H1 (cell line): ENCODE data around the gene PRRC2A. TPM values are rescaled to one million over a fixed set of nuclear protein-coding genes. Genes with fewer than 3 reads are reported as not detected.

Experiments used
- CTCF ChIA-PET: fragments of 300-600 bp; sonication (Branson Sonifier 250); formaldehyde crosslinking; loops from one replicate; lab custom pipeline; 2021; ENCODE audit not compliant: partially characterized antibody; lab: Charles Lee
- POLR2A ChIA-PET: fragments of 300-600 bp; sonication (Branson Sonifier 250); formaldehyde crosslinking; loops from one replicate; lab custom pipeline; 2021; ENCODE audit warnings: inconsistent platforms; ENCODE audit not compliant: partially characterized antibody; lab: Charles Lee
- DNase-seq, 2 experiments: peaks; one replicate each; pipeline versions ENCODE4 v3.0.0 to v3.0.0-alpha.2; 2010 to 2022; ENCODE audit warnings: low spot score in 2 of 2, low read depth in 1 of 2, mixed read lengths in 1 of 2
- FAIRE-seq: peaks from 2 replicates; lab custom pipeline; 2011; peaks lifted over from hg19 to GRCh38; lab: Jason Lieb, UNC
- H2AFZ ChIP-seq: 2 replicates; pipeline ENCODE4 v1.8.1; 2012; ENCODE audit warnings: low read length, inconsistent platforms
- H2AK5ac ChIP-seq: 2 replicates; pipeline ENCODE4 v1.6.1; 2013; ENCODE audit warnings: low read depth, low read length
- H2BK120ac ChIP-seq: replicated peaks from 2 replicates; pipeline ENCODE3; 2013; ENCODE audit warnings: low read depth, low read length, inconsistent platforms
- H2BK12ac ChIP-seq: 2 replicates; pipeline ENCODE4 v1.6.1; 2013; ENCODE audit warnings: low read depth, low read length
- H2BK15ac ChIP-seq: 2 replicates; pipeline ENCODE4 v1.6.1; 2013; ENCODE audit warnings: low read length
- H2BK20ac ChIP-seq: 2 replicates; pipeline ENCODE4 v1.6.1; 2013; ENCODE audit warnings: low read length
- H2BK5ac ChIP-seq: 2 replicates; pipeline ENCODE4 v1.6.1; 2013; ENCODE audit warnings: low read depth, low read length
- H3K14ac ChIP-seq: 2 replicates; pipeline ENCODE4 v1.6.1; 2013; ENCODE audit warnings: inconsistent platforms; ENCODE audit not compliant: insufficient read length
- H3K18ac ChIP-seq: 2 replicates; pipeline ENCODE4 v1.6.1; 2013; ENCODE audit warnings: low read length; ENCODE audit errors: extremely low read depth
- H3K23ac ChIP-seq: 2 replicates; pipeline ENCODE4 v1.6.1; 2013; ENCODE audit warnings: inconsistent platforms; ENCODE audit not compliant: insufficient read length
- H3K23me2 ChIP-seq: 2 replicates; pipeline ENCODE4 v1.6.1; 2013; ENCODE audit warnings: low read depth, low read length
- H3K27ac ChIP-seq: 2 replicates; pipeline ENCODE4 v1.6.1; 2011; ENCODE audit warnings: low read depth, low read length, inconsistent platforms
- H3K27me3 ChIP-seq, 4 experiments: replicated peaks in 1 of 4; 1 replicate in 1 of 4; 2 replicates in 3 of 4; pipeline versions ENCODE4 v1.6.1 to v1.8.1; 2011 to 2013; ENCODE audit warnings: low read length in 3 of 4, mild to moderate bottlenecking in 3 of 4, inconsistent platforms in 2 of 4, mixed read lengths in 2 of 4, moderate library complexity in 1 of 4; ENCODE audit not compliant: control insufficient read depth in 3 of 4, insufficient read depth in 3 of 4; ENCODE audit errors: extremely low read depth in 1 of 4
- H3K36me3 ChIP-seq, 4 experiments: 2 replicates each; pipeline versions ENCODE4 v1.6.1 to v1.8.1; 2011 to 2013; ENCODE audit warnings: mild to moderate bottlenecking in 4 of 4, low read length in 3 of 4, moderate library complexity in 2 of 4, control low read depth in 1 of 4, inconsistent platforms in 1 of 4; ENCODE audit not compliant: insufficient read depth in 4 of 4, control insufficient read depth in 2 of 4
- H3K4ac ChIP-seq: replicated peaks from 2 replicates; pipeline ENCODE3; 2013; ENCODE audit warnings: low read length, low read depth, mixed read lengths, inconsistent platforms; ENCODE audit not compliant: insufficient read length
- H3K4me1 ChIP-seq, 4 experiments: replicated peaks in 1 of 4; 1 replicate in 1 of 4; 2 replicates in 3 of 4; pipeline versions ENCODE4 v1.6.1 to v1.8.1; 2011 to 2013; ENCODE audit warnings: low read length in 3 of 4, inconsistent platforms in 2 of 4, mixed read lengths in 1 of 4; ENCODE audit not compliant: insufficient read depth in 4 of 4, control insufficient read depth in 3 of 4
- H3K4me2 ChIP-seq, 2 experiments: 2 replicates each; pipeline versions ENCODE4 v1.6.1 to v1.8.1; 2011 to 2013; ENCODE audit warnings: low read depth in 2 of 2, low read length in 2 of 2, control low read depth in 1 of 2, inconsistent platforms in 1 of 2, mild to moderate bottlenecking in 1 of 2; ENCODE audit not compliant: insufficient read depth in 1 of 2
- H3K4me3 ChIP-seq, 4 experiments: fragments of 200-600, 300-600 bp in 1 of 4; sonication (generic), shearing (Covaris generic), sonication (Bioruptor Twin) in 1 of 4; 2 replicates each; pipeline versions ENCODE4 v1.5.1 to v1.8.1; 2011 to 2016; ENCODE audit warnings: low read length in 4 of 4, low read depth in 3 of 4, control low read depth in 2 of 4, inconsistent platforms in 2 of 4, mild to moderate bottlenecking in 2 of 4, mixed read lengths in 1 of 4, moderate library complexity in 1 of 4; ENCODE audit not compliant: insufficient read depth in 2 of 4; ENCODE audit errors: extremely low read depth in 1 of 4
- H3K56ac ChIP-seq: replicated peaks from 2 replicates; pipeline ENCODE3; 2013; ENCODE audit warnings: low read depth, mild to moderate bottlenecking, mixed read lengths, low read length, inconsistent platforms; ENCODE audit not compliant: insufficient read length
- H3K79me1 ChIP-seq: 2 replicates; pipeline ENCODE4 v1.6.1; 2013; ENCODE audit warnings: low read depth, low read length, control low read depth
- H3K79me2 ChIP-seq, 2 experiments: 2 replicates each; pipeline versions ENCODE4 v1.6.1 to v1.8.1; 2012 to 2013; ENCODE audit warnings: low read length in 2 of 2, mild to moderate bottlenecking in 2 of 2, inconsistent platforms in 1 of 2; ENCODE audit not compliant: insufficient read depth in 2 of 2, control insufficient read depth in 1 of 2
- H3K9ac ChIP-seq, 4 experiments: replicated peaks in 1 of 4; 1 replicate in 1 of 4; 2 replicates in 3 of 4; pipeline versions ENCODE4 v1.6.1 to v1.8.1; 2011 to 2013; ENCODE audit warnings: low read depth in 3 of 4, low read length in 3 of 4, control low read depth in 2 of 4, mild to moderate bottlenecking in 2 of 4, moderate library complexity in 2 of 4, inconsistent platforms in 1 of 4; ENCODE audit errors: extremely low read depth in 1 of 4
- H3K9me3 ChIP-seq, 2 experiments: 2 replicates each; pipeline versions ENCODE4 v1.6.1 to v1.8.1; 2012 to 2013; ENCODE audit warnings: mild to moderate bottlenecking in 2 of 2, moderate library complexity in 2 of 2, control low read depth in 1 of 2, inconsistent platforms in 1 of 2, low read depth in 1 of 2, low read length in 1 of 2, mixed read lengths in 1 of 2; ENCODE audit not compliant: insufficient read depth in 2 of 2
- H4K20me1 ChIP-seq, 2 experiments: replicated peaks in 1 of 2; 2 replicates each; pipeline versions ENCODE3 to v1.8.1; 2011 to 2013; ENCODE audit warnings: inconsistent platforms in 2 of 2, low read length in 2 of 2, mild to moderate bottlenecking in 1 of 2; ENCODE audit not compliant: insufficient read depth in 2 of 2, control insufficient read depth in 1 of 2
- H4K5ac ChIP-seq: 2 replicates; pipeline ENCODE4 v1.6.1; 2013; ENCODE audit warnings: low read length, low read depth, mixed read lengths, inconsistent platforms; ENCODE audit not compliant: insufficient read length
- H4K8ac ChIP-seq: 2 replicates; pipeline ENCODE4 v1.8.0; 2013; ENCODE audit warnings: mild to moderate bottlenecking, moderate library complexity, low read length, inconsistent platforms; ENCODE audit not compliant: insufficient read depth; ENCODE audit errors: extremely low read depth
- H4K91ac ChIP-seq: replicated peaks from 2 replicates; pipeline ENCODE3; 2013; ENCODE audit warnings: low read length, mixed read lengths, inconsistent platforms; ENCODE audit not compliant: insufficient read length
- BCL11A ChIP-seq, 2 experiments: IDR thresholded peaks; one replicate each; pipeline ENCODE4 v1.6.1; 2011; ENCODE audit warnings: low read depth in 2 of 2, low read length in 2 of 2, mild to moderate bottlenecking in 2 of 2
- CHD1 ChIP-seq: IDR thresholded peaks from 2 replicates; pipeline ENCODE4 v1.6.1; 2012; ENCODE audit warnings: low read depth, low read length, improper control_type of control experiment
- CREB1 ChIP-seq: IDR thresholded peaks from 2 replicates; pipeline ENCODE4 v1.6.1; 2012; ENCODE audit warnings: inconsistent platforms
- JUN ChIP-seq: IDR thresholded peaks from 2 replicates; pipeline ENCODE4 v1.6.1; 2011; ENCODE audit warnings: low read depth, mild to moderate bottlenecking, improper control_type of control experiment, low read length
- POLR2A ChIP-seq, 2 experiments: IDR thresholded peaks; 1 replicate in 1 of 2; 2 replicates in 1 of 2; pipeline ENCODE4 v1.6.1; 2011; ENCODE audit warnings: low read depth in 2 of 2, low read length in 2 of 2, mild to moderate bottlenecking in 2 of 2; ENCODE audit errors: control extremely low read depth in 1 of 2
- RBBP5 ChIP-seq: IDR thresholded peaks from 2 replicates; pipeline ENCODE4 v1.7.1; 2012; ENCODE audit warnings: low read depth, mild to moderate bottlenecking, inconsistent platforms, low read length, moderate library complexity, borderline replicate concordance
- RFX5 ChIP-seq: IDR thresholded peaks from 2 replicates; pipeline ENCODE4 v1.6.1; 2011; ENCODE audit warnings: low read depth, low read length, improper control_type of control experiment, borderline replicate concordance
- RNF2 ChIP-seq: fragments of 200-900, 300-1000 bp; sonication (generic); IDR thresholded peaks from 2 replicates; pipeline ENCODE4 v1.7.1; 2016; ENCODE audit warnings: borderline replicate concordance, low read depth, mild to moderate bottlenecking, antibody characterized with exemption, low read length; ENCODE audit not compliant: poor library complexity, severe bottlenecking; ENCODE audit errors: missing control alignments
- YY1 ChIP-seq: IDR thresholded peaks from 2 replicates; pipeline ENCODE4 v1.6.1; 2011; ENCODE audit warnings: low read depth, mild to moderate bottlenecking, low read length
- WGBS, 2 experiments: shearing (Covaris generic) in 1 of 2; methylation state at CpG; one replicate each; pipeline versions ENCODE4 v1.1.6 to v1.1.7; 2013 to 2015; ENCODE audit warnings: low lambda C conversion rate in 2 of 2, mixed read lengths in 2 of 2, inconsistent platforms in 1 of 2, low coverage in 1 of 2, missing lambda C conversion rate in 1 of 2; ENCODE audit not compliant: insufficient replicate concordance in 2 of 2, insufficient coverage in 1 of 2, insufficient read length in 1 of 2; ENCODE audit errors: extremely low coverage in 1 of 2, missing lambda C conversion rate in 1 of 2; 5-methylcytosine and 5-hydroxymethylcytosine counted together
- polyA plus RNA-seq, 7 experiments: library from polyadenylated mRNA; depleted of rRNA in 3 of 7; stranded (reverse) in 5 of 7; unstranded in 2 of 7; fragments of >200 nt in 5 of 7; fragments of 200-250 nt in 2 of 7; gene quantifications; 1 replicate in 5 of 7; 2 replicates in 1 of 7; 4 replicates in 1 of 7; pipeline versions ENCODE4 v1.2.1 to v1.2.3, GENCODE V29; 2011 to 2013; ENCODE audit warnings: missing spikeins in 2 of 7, mixed read lengths in 2 of 7
- total RNA-seq: library from RNA; stranded (reverse); fragmentation: NEBNext Ultra II Directional; extraction: Animal tissue kit (Norgen Biotek cat#: 25700); gene quantifications from 2 replicates; pipeline ENCODE4 v1.2.1, GENCODE V29; 2021
- TF ChIP-seq, protein P1 (sequence below), 3 experiments: IDR thresholded peaks; 1 replicate in 2 of 3; 2 replicates in 1 of 3; pipeline versions ENCODE4 v1.5.1 to v1.6.1; 2011; ENCODE audit warnings: low read length in 3 of 3, mild to moderate bottlenecking in 3 of 3, inconsistent platforms in 2 of 3, low read depth in 1 of 3, moderate library complexity in 1 of 3; ENCODE audit not compliant: insufficient read depth in 1 of 3; ENCODE audit errors: control extremely low read depth in 1 of 3

PRRC2A gene
- total and polyA plus RNA-seq, 2 of the 8 experiments (the other 6 are each of a cell fraction or from before 2014, with no cell fraction given), result 118 to 300 TPM

DNA sequence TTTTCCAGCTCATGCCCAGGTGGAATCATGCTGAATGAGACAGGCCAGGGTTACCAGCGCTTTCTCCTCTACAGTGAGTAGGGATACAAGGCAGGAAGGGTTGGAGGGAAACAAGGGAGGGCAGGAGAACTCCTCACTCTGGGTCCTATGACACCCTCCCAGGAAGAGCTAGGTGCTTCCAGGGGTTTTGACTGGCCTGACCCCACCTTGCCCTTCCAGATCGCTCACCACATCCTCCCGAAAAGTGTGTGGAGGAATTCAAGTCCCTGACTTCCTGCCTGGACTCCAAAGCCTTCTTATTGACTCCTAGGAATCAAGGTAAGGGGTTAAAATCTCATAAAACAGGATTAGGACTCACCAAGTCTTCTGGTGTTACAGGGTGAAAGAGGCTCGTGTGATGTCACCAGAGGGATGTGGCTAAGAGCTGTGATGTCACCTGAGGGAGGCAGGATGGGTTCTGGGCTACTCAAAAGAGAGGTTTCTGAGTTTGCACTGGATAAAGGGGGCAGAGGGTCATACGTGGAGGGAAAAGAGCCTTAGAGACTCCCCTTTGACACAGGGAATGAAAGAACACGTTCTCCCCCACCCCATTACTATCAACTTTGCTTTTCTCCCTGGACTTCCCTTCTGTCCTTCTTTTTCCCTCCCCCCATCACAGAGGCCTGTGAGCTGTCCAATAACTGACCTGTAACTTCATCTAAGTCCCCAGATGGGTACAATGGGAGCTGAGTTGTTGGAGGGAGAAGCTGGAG, 37.1 kb downstream of the PRRC2A start:
- no peak overlapping the region for H3K4me3 ChIP-seq
- H3K23me2 ChIP-seq, result peaks cover 4% of the 10 kb centered on the region
- H2BK20ac ChIP-seq, result no peak overlapping the region
- peaks cover 4 to 10% (median 7%) of the 10 kb centered on the region in 4 experiments; a peak in 5 of 8 replicates for H3K36me3 ChIP-seq
- no peak overlapping the region for H3K18ac ChIP-seq
- no peak overlapping the region for H2BK120ac ChIP-seq
- H3K56ac ChIP-seq, result no peak overlapping the region
- ChIA-PET POLR2A (interaction anchor here (1.0 to 25.5 kb wide), 8 partner anchors 6 to 127 kb away, joined by 3 to 883 read pairs (median 12); partner anchors contain the start of genes AIF1, ATP6V1G2, C6orf47 and CSNK2B), CTCF (interaction anchor here (0.6 to 3.2 kb wide), 5 partner anchors 51 to 116 kb away, joined by 3 to 9 read pairs (median 6); no protein-coding TSS in a partner anchor)
- H3K79me1 ChIP-seq, result peaks cover 9% of the 10 kb centered on the region
- H2BK15ac ChIP-seq, result no peak overlapping the region
- H2BK12ac ChIP-seq, result no peak overlapping the region
- no peak overlapping the region for H3K4ac ChIP-seq
- H3K4me2 ChIP-seq, result no peak overlapping the region
- H3K4me1 ChIP-seq, result peaks cover 0 to 7% (median 2%) of the 10 kb centered on the region in 4 experiments; a peak in 3 of 7 replicates
- no peak overlapping the region for H3K9ac ChIP-seq
- peaks cover 0 to 3% of the 10 kb centered on the region in 2 experiments for H4K20me1 ChIP-seq
- TF ChIP-seq BCL11A (IDR thresholded peaks at IDR 0.05; ENCODE audit: low read depth in 2 of 2, low read length in 2 of 2), result no peak
- TF ChIP-seq CHD1, result no peak
- no peak for TF ChIP-seq YY1
- TF ChIP-seq, protein P1, sequence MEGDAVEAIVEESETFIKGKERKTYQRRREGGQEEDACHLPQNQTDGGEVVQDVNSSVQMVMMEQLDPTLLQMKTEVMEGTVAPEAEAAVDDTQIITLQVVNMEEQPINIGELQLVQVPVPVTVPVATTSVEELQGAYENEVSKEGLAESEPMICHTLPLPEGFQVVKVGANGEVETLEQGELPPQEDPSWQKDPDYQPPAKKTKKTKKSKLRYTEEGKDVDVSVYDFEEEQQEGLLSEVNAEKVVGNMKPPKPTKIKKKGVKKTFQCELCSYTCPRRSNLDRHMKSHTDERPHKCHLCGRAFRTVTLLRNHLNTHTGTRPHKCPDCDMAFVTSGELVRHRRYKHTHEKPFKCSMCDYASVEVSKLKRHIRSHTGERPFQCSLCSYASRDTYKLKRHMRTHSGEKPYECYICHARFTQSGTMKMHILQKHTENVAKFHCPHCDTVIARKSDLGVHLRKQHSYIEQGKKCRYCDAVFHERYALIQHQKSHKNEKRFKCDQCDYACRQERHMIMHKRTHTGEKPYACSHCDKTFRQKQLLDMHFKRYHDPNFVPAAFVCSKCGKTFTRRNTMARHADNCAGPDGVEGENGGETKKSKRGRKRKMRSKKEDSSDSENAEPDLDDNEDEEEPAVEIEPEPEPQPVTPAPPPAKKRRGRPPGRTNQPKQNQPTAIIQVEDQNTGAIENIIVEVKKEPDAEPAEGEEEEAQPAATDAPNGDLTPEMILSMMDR (IDR thresholded peaks at IDR 0.05; ENCODE audit: control extremely low read depth in 1 of 3, insufficient read depth in 1 of 3, low read depth in 1 of 3, low read length in 3 of 3), result no peak
- no peak for TF ChIP-seq RNF2
- TF ChIP-seq RBBP5, result no peak
- TF ChIP-seq RFX5, result no peak
- no peak for TF ChIP-seq POLR2A (IDR thresholded peaks at IDR 0.05; ENCODE audit: control extremely low read depth in 1 of 2, low read depth in 2 of 2, low read length in 2 of 2)
- no peak for TF ChIP-seq JUN
- TF ChIP-seq CREB1, result no peak
- no peak overlapping the region for H3K27ac ChIP-seq
- WGBS, 2 experiments, result 83% methylated on average over 6 of the region's 6 CpGs; no CpG with 5 or more reads in 1 of the 2 experiments
- no peak overlapping the region for H2AK5ac ChIP-seq
- H3K79me2 ChIP-seq, result peaks cover 0 to 22% of the 10 kb centered on the region in 2 experiments; a peak in 2 of 4 replicates
- DNase-seq (no peak), FAIRE-seq (no peak)
- no peak overlapping the region for H4K8ac ChIP-seq
- no peaks in the 10 kb centered on the region for H3K27me3 ChIP-seq
- H4K91ac ChIP-seq, result no peak overlapping the region
- no peak overlapping the region for H3K23ac ChIP-seq
- peak overlapping the region; percentile 35; the same call in 1 of the 2 replicates for H2BK5ac ChIP-seq
- no peaks in the 10 kb centered on the region for H3K9me3 ChIP-seq
- no peak overlapping the region for H2AFZ ChIP-seq
- H4K5ac ChIP-seq, result no peak overlapping the region
- H3K14ac ChIP-seq, result no peak overlapping the region
